ENCODE results near the gene LGI4. TPM values are rescaled to one million over a fixed set of nuclear protein-coding genes. Genes with fewer than 3 reads are reported as not detected.

The LGI4 gene
- total and polyA plus RNA-seq, 2 experiments from 2014 or later, result 3.4 to 4.3 TPM

- TF ChIP-seq ZNF462 (CRISPR knock-in tag; IDR thresholded peaks at IDR 0.05) (no peak), REST (IDR thresholded peaks at IDR 0.05; ENCODE audit: unreplicated experiment) (no peak), POLR2AphosphoS5 (IDR thresholded peaks at IDR 0.05; ENCODE audit: low read depth) (no peak), EZH2phosphoT487 (IDR thresholded peaks at IDR 0.05; ENCODE audit: unreplicated experiment) (no peak), STAT1 (IDR thresholded peaks at IDR 0.05; ENCODE audit: unreplicated experiment) (no peak)
These were observed 45.0 kb upstream of the LGI4 start (continued) for GRCh38 chr19:35179830-35180229.

DNA sequence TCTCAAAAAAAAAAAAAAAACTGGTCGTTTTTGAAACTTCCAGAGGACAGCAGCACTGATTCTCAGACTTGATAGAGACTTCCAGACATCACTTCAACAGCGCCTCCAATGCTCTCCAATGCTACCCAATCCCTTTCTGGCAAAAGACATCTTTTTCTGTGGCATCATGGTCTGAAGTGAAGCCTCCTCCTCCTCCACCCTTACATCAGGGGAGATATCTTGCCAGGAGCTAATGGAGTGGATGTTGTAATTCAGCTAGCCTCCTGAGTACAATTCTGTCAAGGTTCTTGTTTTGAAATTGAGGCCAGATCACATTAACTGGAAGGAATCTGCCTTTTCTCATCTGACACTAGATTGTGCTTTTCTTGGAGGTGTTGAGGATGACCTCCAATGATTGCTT is 43.8 kb upstream of the LGI4 start:
- H3K4me3 ChIP-seq, result no peak overlapping the region
- H4K20me1 ChIP-seq (replicated peaks; ENCODE audit: insufficient read depth), result no peaks in the 10 kb centered on the region
- ATAC-seq, result no peak
- H3K4me1 Mint-ChIP-seq, result peaks cover 5% of the 10 kb centered on the region; the same call in 1 of the 3 replicates
- H3K27me3 ChIP-seq (ENCODE audit: insufficient read depth), result no peaks in the 10 kb centered on the region
- H3K27ac Mint-ChIP-seq, result no peak overlapping the region
- no peaks in the 10 kb centered on the region for H3K36me3 ChIP-seq (ENCODE audit: insufficient read depth)
- H3K9me2 ChIP-seq (ENCODE audit: insufficient read depth), result no peaks in the 10 kb centered on the region; the same call in 1 of the 2 replicates
- peaks cover 5% of the 10 kb centered on the region for H3K27me3 Mint-ChIP-seq (ENCODE audit: insufficient read depth, low read depth, poor library complexity)
- H3K9me3 Mint-ChIP-seq, result peaks cover 8% of the 10 kb centered on the region
- H3K4me1 ChIP-seq (ENCODE audit: insufficient read depth), result 0 out of 2 replicates have a peak, but pooled peaks cover 5% of the 10 kb centered on the region
- no peak overlapping the region for H3K27ac ChIP-seq (ENCODE audit: low read depth)
- H3K4me2 ChIP-seq, result no peak overlapping the region
- no peaks in the 10 kb centered on the region; the same call in 2 of the 3 replicates for H3K36me3 Mint-ChIP-seq (ENCODE audit: low read depth)
- H3F3A ChIP-seq (replicated peaks; ENCODE audit: low read depth), result no peaks in the 10 kb centered on the region
- no peak overlapping the region for H3K4me3 Mint-ChIP-seq
- no peak overlapping the region for H2AFZ ChIP-seq
- no peak for DNase-seq (ENCODE audit: low spot score)
- H3K79me2 ChIP-seq (replicated peaks; ENCODE audit: insufficient read depth), result no peaks in the 10 kb centered on the region
- no peak for TF ChIP-seq CREB1 (CRISPR knock-in tag; IDR thresholded peaks at IDR 0.05; ENCODE audit: low read depth)
- TF ChIP-seq ZNF462 (CRISPR knock-in tag; IDR thresholded peaks at IDR 0.05), result no peak

All from GM23338 (cell line).